Neural progenitor cell (in vitro differentiated cells): ENCODE data around the gene C19orf12. TPM values are rescaled to one million over a fixed set of nuclear protein-coding genes. Genes with fewer than 3 reads are reported as not detected.

Source experiments
- DNase-seq: peaks from one replicate; pipeline ENCODE4 v3.0.0-alpha.2; 2016; ENCODE audit warnings: low spot score
- H2AFZ ChIP-seq: fragments of 200-600 bp; sonication (generic); replicated peaks from 2 replicates; pipeline ENCODE4 v1.6.1; 2016; ENCODE audit warnings: antibody characterized with exemption
- H3F3A ChIP-seq: fragments of 200-600 bp; sonication (generic); 2 replicates; pipeline ENCODE4 v1.6.1; 2016; ENCODE audit warnings: antibody characterized with exemption, low read depth
- H3K27ac ChIP-seq: fragments of 200-600 bp; sonication (generic); 2 replicates; pipeline ENCODE4 v1.5.1; 2016; ENCODE audit warnings: mild to moderate bottlenecking
- H3K27me3 ChIP-seq: fragments of 200-600 bp; sonication (generic); 2 replicates; pipeline ENCODE4 v1.6.1; 2016; ENCODE audit warnings: mild to moderate bottlenecking, moderate library complexity
- H3K36me3 ChIP-seq: fragments of 200-600 bp; sonication (generic); 2 replicates; pipeline ENCODE4 v1.5.1; 2016
- H3K4me1 ChIP-seq: fragments of 200-600 bp; sonication (generic); 2 replicates; pipeline ENCODE4 v1.6.1; 2016; ENCODE audit warnings: mixed run types
- H3K4me2 ChIP-seq: fragments of 200-600 bp; sonication (generic); 2 replicates; pipeline ENCODE4 v1.6.1; 2016
- H3K4me3 ChIP-seq: fragments of 200-600 bp; sonication (generic); 2 replicates; pipeline ENCODE4 v1.5.1; 2016
- H3K79me2 ChIP-seq: fragments of 200-600 bp; sonication (generic); 2 replicates; pipeline ENCODE4 v1.6.1; 2016; ENCODE audit warnings: low read depth
- H3K9ac ChIP-seq: fragments of 200-600 bp; sonication (generic); 2 replicates; pipeline ENCODE4 v1.6.1; 2016
- H3K9me3 ChIP-seq: fragments of 200-600 bp; sonication (generic); 2 replicates; pipeline ENCODE4 v1.5.1; 2016; ENCODE audit warnings: low read depth
- H4K20me1 ChIP-seq: fragments of 200-600 bp; sonication (generic); 2 replicates; pipeline ENCODE4 v1.6.1; 2016; ENCODE audit warnings: low read depth
- H3K27ac Mint-ChIP-seq: 3 replicates; pipeline ENCODE4 v1.8.0; 2021; ENCODE audit warnings: mixed read lengths
- H3K27me3 Mint-ChIP-seq: 2 replicates; pipeline ENCODE4 v1.8.0; 2022; ENCODE audit warnings: low read depth, mild to moderate bottlenecking, inconsistent platforms, moderate library complexity, mixed read lengths; ENCODE audit not compliant: insufficient read depth
- H3K36me3 Mint-ChIP-seq: 3 replicates; pipeline ENCODE4 v1.8.0; 2021; ENCODE audit warnings: mixed read lengths
- H3K4me1 Mint-ChIP-seq: 3 replicates; pipeline ENCODE4 v1.8.0; 2021; ENCODE audit warnings: mixed read lengths
- H3K4me3 Mint-ChIP-seq: 3 replicates; pipeline ENCODE4 v1.8.0; 2021; ENCODE audit warnings: mild to moderate bottlenecking, moderate library complexity, mixed read lengths
- H3K9me3 Mint-ChIP-seq: 3 replicates; pipeline ENCODE4 v1.8.0; 2020; ENCODE audit warnings: mixed read lengths
- CTCF ChIP-seq: fragments of 200-600 bp; sonication (generic); IDR thresholded peaks from 2 replicates; pipeline ENCODE4 v1.5.1; 2017; ENCODE audit warnings: antibody characterized with exemption, mild to moderate bottlenecking
- EZH2 ChIP-seq: fragments of 200-600 bp; sonication (generic); IDR thresholded peaks from 2 replicates; pipeline ENCODE4 v1.6.1; 2017; ENCODE audit warnings: antibody characterized with exemption, mild to moderate bottlenecking, moderate library complexity
- EZH2phosphoT487 ChIP-seq: fragments of 200-600 bp; sonication (generic); IDR thresholded peaks from 2 replicates; pipeline ENCODE4 v1.6.1; 2017; ENCODE audit warnings: antibody characterized with exemption
- total RNA-seq: library from RNA; depleted of rRNA; stranded (reverse); fragments of >200 nt; gene quantifications from 2 replicates; pipeline ENCODE4 v1.2.3, GENCODE V29; 2015; ENCODE audit warnings: low replicate concordance

Gene C19orf12
- total RNA-seq, 1 donor from 2014 or later = 28.2 TPM

- H3K27ac ChIP-seq = no peak overlapping the region
- H3K4me1 Mint-ChIP-seq = no peaks in the 10 kb centered on the region
- H3K27me3 ChIP-seq = no peaks in the 10 kb centered on the region
- no peaks in the 10 kb centered on the region for H3K9me3 Mint-ChIP-seq
- H3K36me3 Mint-ChIP-seq = no peaks in the 10 kb centered on the region
- DNase-seq = no peak
- TF ChIP-seq EZH2phosphoT487 (no peak), CTCF (no peak), EZH2 (no peak)
- H3K4me2 ChIP-seq = no peak overlapping the region
- no peaks in the 10 kb centered on the region for H3K79me2 ChIP-seq
- H3K4me3 Mint-ChIP-seq = no peak overlapping the region
- H3K9ac ChIP-seq = no peak overlapping the region
- H4K20me1 ChIP-seq = no peaks in the 10 kb centered on the region
- no peak overlapping the region for H3K27ac Mint-ChIP-seq
- H3K4me1 ChIP-seq = no peaks in the 10 kb centered on the region
- H3K4me3 ChIP-seq = no peak overlapping the region
- H3F3A ChIP-seq = no peaks in the 10 kb centered on the region
- H3K9me3 ChIP-seq = no peaks in the 10 kb centered on the region
- no peak overlapping the region for H2AFZ ChIP-seq
- peaks cover 7% of the 10 kb centered on the region for H3K27me3 Mint-ChIP-seq
- H3K36me3 ChIP-seq = no peaks in the 10 kb centered on the region
These were observed 26.7 kb upstream of the C19orf12 start for GRCh38 chr19:29741776-29742175.

GRCh38 chr19:29741226-29741625, 26.2 kb upstream of the C19orf12 start:
- Histone ChIP-seq H3K27ac (no peak overlapping the region), H3F3A (no peaks in the 10 kb centered on the region), H3K36me3 (no peaks in the 10 kb centered on the region), H3K4me1 (no peaks in the 10 kb centered on the region), H3K4me3 (no peak overlapping the region), H4K20me1 (no peaks in the 10 kb centered on the region), H2AFZ (no peak overlapping the region), H3K79me2 (no peaks in the 10 kb centered on the region), H3K27me3 (no peaks in the 10 kb centered on the region), H3K9ac (no peak overlapping the region), H3K9me3 (no peaks in the 10 kb centered on the region), H3K4me2 (no peak overlapping the region)
- no peak for DNase-seq
- H3K4me1 Mint-ChIP-seq = no peaks in the 10 kb centered on the region
- H3K36me3 Mint-ChIP-seq = no peaks in the 10 kb centered on the region
- H3K4me3 Mint-ChIP-seq = no peak overlapping the region
- H3K27ac Mint-ChIP-seq = no peak overlapping the region
- H3K27me3 Mint-ChIP-seq = peaks cover 7% of the 10 kb centered on the region
- no peaks in the 10 kb centered on the region for H3K9me3 Mint-ChIP-seq
- TF ChIP-seq EZH2phosphoT487 (no peak), EZH2 (no peak), CTCF (no peak)

- Histone ChIP-seq H3K4me2 (no peak overlapping the region), H3K27ac (no peak overlapping the region), H4K20me1 (no peaks in the 10 kb centered on the region), H3K4me1 (no peaks in the 10 kb centered on the region), H2AFZ (no peak overlapping the region), H3K9ac (no peak overlapping the region), H3K27me3 (peaks cover 8% of the 10 kb centered on the region), H3K79me2 (no peaks in the 10 kb centered on the region), H3K36me3 (no peaks in the 10 kb centered on the region), H3K4me3 (no peak overlapping the region), H3F3A (no peaks in the 10 kb centered on the region), H3K9me3 (no peaks in the 10 kb centered on the region)
- TF ChIP-seq CTCF (no peak), EZH2 (no peak), EZH2phosphoT487 (no peak)
- Mint-ChIP-seq H3K36me3 (no peaks in the 10 kb centered on the region), H3K9me3 (no peaks in the 10 kb centered on the region), H3K4me3 (no peak overlapping the region), H3K27me3 (peaks cover 5% of the 10 kb centered on the region), H3K27ac (no peak overlapping the region), H3K4me1 (no peaks in the 10 kb centered on the region)
- no peak for DNase-seq
These were observed 22.5 kb upstream of the C19orf12 start for GRCh38 chr19:29737461-29738000.
